HCT116 (cell line): Measurements from ENCODE around the gene PDLIM4.

ENCODE experiments used
- CEBPB ChIP-seq: IDR thresholded peaks from 2 replicates; pipeline ENCODE4 v1.6.1; 2012; ENCODE audit warnings: low read depth
- EGR1 ChIP-seq: IDR thresholded peaks from 2 replicates; pipeline ENCODE4 v1.6.1; 2012; ENCODE audit warnings: low read depth
- POLR2A ChIP-seq: IDR thresholded peaks from 2 replicates; pipeline ENCODE4 v1.7.0; 2011; ENCODE audit warnings: borderline replicate concordance; ENCODE audit not compliant: insufficient read depth, insufficient read length; ENCODE audit errors: extremely low read depth
- REST ChIP-seq: IDR thresholded peaks from 2 replicates; pipeline ENCODE4 v1.6.1; 2012; ENCODE audit warnings: low read depth
- TCF7L2 ChIP-seq: IDR thresholded peaks from 2 replicates; pipeline ENCODE4 v1.7.0; 2011; ENCODE audit warnings: borderline replicate concordance, inconsistent platforms; ENCODE audit not compliant: insufficient read depth, insufficient read length; ENCODE audit errors: extremely low read depth
- ZBTB33 ChIP-seq: IDR thresholded peaks from 2 replicates; pipeline ENCODE4 v1.6.1; 2011; ENCODE audit warnings: mild to moderate bottlenecking, low read length, moderate library complexity; ENCODE audit not compliant: insufficient replicate concordance; ENCODE audit errors: extremely low read depth
- TF ChIP-seq, protein P1 (sequence below), 3 experiments: fragments of 200-600 bp in 1 of 3; sonication (generic) in 1 of 3; IDR thresholded peaks in 2 of 3; conservative IDR thresholded peaks in 1 of 3; 2 replicates each; pipeline ENCODE4 v1.5.1; 2012 to 2017; ENCODE audit warnings: low read depth in 2 of 3, low read length in 2 of 3, antibody characterized with exemption in 1 of 3, borderline replicate concordance in 1 of 3, control low read depth in 1 of 3, mild to moderate bottlenecking in 1 of 3, mixed read lengths in 1 of 3, mixed run types in 1 of 3, moderate library complexity in 1 of 3; ENCODE audit not compliant: insufficient read depth in 1 of 3

DNA sequence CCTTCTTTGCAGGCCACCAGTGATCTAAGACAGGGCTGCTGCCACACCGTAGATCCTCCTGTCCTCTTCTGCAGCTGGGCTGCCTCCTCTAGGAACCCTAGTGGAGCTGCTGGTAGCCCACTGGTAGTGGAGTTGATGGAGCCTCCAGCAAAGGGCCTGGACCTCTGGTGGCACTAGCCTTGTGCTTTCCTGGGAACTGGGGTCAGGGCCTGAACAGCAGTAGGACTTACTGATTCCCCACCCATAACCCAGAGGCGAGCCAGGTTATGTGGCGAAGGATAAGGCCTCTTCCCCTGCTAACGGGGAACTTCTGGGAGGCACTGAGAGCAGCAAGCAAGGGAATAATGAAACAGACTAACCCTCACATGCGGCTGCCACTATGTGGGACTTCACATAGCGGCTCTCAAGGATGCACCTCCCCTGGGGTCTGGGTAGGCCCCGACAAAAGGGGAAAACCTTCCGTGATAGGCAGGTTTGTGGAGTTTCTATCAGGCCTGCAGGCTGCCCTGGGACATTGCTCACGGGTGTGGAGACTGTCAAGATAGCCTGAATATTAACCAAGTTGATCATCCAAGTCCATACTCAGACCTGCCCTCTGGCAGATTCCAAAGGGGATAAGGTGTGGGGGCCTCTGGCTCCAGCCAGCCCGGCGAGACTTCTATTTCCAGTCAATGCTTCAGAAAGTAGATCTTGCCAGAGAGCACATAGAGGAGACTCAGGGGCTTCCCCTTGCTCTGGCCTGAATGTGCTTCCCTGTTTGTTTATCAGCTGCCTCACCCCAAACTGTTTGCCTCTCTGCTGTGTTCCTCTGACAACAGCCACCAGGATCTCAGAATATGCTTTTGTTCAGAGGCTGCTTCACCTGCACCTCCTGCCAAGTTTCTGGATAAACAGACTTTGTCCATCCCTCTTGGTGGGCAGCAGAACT is 44.1 kb downstream of the PDLIM4 start:
- TF ChIP-seq TCF7L2 (no peak), CEBPB (no peak), POLR2A (no peak), EGR1 (no peak), ZBTB33 (no peak), REST (no peak)
- TF ChIP-seq, protein P1, sequence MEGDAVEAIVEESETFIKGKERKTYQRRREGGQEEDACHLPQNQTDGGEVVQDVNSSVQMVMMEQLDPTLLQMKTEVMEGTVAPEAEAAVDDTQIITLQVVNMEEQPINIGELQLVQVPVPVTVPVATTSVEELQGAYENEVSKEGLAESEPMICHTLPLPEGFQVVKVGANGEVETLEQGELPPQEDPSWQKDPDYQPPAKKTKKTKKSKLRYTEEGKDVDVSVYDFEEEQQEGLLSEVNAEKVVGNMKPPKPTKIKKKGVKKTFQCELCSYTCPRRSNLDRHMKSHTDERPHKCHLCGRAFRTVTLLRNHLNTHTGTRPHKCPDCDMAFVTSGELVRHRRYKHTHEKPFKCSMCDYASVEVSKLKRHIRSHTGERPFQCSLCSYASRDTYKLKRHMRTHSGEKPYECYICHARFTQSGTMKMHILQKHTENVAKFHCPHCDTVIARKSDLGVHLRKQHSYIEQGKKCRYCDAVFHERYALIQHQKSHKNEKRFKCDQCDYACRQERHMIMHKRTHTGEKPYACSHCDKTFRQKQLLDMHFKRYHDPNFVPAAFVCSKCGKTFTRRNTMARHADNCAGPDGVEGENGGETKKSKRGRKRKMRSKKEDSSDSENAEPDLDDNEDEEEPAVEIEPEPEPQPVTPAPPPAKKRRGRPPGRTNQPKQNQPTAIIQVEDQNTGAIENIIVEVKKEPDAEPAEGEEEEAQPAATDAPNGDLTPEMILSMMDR (IDR thresholded peaks at IDR 0.05 in 2 of 3, conservative IDR thresholded peaks at IDR 0.05 in 1 of 3; ENCODE audit: borderline replicate concordance in 1 of 3, insufficient read depth in 1 of 3, low read depth in 2 of 3, low read length in 2 of 3), result no peak
